Stimulated activated CD4-positive, alpha-beta T cell treated with anti-CD3 and anti-CD28 coated beads, TNF-alpha, amount 100 ng/mL, for 1 hour (primary cell): ENCODE results near the gene TAF6L.
"Not testable (repeated sequence)": the region's sequence is repeated elsewhere in the genome, so short reads cannot be mapped to it uniquely, and the experiment has no call there.

Experiments
- DNase-seq, 3 donors: peaks; one replicate each; pipeline ENCODE4 v3.0.0-alpha.2; 2020; ENCODE audit warnings: low read depth in 3 of 3, low spot score in 1 of 3

Gene TAF6L

DNA sequence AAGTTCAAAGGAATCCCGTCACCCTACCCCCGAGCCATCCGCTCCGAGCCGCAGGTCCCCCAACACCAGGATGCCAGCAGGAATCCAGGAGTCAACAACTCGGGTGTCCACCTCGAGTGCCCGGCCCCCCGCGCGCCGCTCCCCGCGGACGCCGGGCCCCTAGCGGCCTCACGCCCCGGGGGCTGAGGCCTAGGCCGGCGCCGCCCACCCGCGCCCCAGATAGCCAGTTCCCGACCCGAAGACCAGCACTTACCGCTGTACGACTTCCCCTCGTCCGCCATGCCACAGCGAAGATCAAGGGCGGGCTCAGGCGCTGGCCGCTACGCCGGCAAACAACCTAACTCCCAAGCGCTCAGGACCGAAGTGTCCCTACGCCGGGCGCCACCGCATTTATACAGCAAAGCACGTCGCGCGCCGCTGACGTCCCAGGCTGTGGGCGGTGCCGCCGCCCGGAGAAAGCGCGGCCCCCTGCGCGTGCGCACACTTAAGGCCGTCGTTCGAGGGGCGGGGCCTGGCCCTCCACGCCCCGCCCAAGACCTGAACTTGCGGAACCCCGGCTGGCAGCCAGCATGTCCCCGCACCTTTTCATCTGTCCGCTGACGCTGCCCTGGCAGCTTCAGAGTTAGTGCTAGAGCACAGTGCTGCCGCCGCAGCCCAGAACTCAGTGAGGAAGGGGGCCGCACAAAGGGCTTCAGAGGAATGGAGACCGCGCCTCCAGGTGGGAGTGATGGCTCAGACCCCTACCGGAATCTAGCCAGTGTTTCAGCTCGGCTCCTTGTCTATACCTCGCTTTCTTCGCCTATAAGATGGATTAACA, 34.1 kb downstream of the TAF6L start, which contains the start of gene NXF1:
TSS of gene NXF1 (minus strand) at position 365 of the 817 bp plus-strand sequence. CDS start at position 281, 84 bp downstream.
- peak; percentile 89 to 97 (median 96) for DNase-seq

DNA sequence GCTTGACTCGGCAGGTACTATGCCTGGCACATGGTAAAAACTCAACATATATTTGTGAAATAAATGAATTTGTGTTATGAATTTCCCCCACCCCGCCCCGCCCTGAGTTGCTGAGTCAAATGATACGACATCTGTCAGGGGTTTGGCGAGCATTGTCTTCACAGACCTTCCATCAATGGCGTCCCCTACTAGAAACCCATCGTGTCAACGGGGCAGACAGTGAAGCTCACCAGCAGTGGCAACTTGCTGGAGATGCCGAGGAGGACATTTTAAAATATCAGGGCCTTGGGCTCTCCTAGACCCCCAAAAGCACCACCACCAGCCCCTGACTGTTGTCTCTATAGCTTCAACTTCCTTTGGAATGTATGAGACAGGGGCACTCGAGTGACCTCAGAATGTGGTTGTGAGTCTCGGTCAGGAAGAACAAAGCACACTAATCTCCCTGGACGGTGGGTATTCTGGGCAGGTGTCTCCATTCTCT, 34.8 kb downstream of the TAF6L start:
- DNase-seq, result peak in 1 of 3 donors; percentile 8

DNA sequence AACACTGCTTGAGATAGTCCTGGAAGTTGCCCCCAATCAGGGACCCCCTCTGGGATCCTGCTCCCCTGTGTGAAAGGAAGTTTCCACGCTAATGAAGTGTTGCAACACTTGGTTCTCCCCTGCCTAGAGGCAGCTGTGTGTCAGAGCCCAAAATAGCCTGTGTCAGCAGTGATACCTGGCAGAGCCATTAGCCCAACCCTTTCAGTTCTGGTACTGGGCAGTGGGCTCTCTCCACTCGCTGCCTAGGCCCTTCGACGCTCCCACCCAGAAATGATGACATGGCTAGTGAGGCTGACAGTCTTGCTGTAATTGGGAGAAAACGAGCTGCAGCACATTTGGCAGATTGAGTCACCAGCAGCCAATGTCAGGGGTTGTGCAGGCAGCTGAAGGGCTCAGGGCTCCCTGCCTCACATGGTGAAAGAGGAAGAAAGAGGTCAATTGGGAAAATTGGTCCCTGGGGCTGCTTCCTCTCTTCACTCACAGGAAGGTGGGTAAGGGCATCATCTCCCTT, 35.5 kb downstream of the TAF6L start:
- DNase-seq, result no peak

DNA sequence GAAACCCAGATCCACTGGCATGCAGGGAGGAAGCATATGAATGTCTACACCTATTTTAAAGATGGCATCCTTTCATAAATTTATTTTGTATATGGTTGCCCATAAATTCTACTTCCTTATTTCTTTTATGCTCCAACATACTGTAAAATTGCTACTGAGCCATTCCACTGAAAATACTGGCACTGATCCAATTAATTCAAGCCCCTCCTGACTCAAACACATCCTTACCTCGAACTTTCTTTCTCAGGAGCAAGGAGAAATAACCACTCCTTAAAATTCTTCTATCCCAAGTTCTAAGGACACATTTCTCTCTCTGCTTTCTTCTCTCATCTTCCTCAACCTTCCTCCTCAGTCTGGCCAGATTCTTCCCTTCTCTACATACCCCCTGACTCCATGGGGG, 39.6 kb downstream of the TAF6L start:
- no peak for DNase-seq

DNA sequence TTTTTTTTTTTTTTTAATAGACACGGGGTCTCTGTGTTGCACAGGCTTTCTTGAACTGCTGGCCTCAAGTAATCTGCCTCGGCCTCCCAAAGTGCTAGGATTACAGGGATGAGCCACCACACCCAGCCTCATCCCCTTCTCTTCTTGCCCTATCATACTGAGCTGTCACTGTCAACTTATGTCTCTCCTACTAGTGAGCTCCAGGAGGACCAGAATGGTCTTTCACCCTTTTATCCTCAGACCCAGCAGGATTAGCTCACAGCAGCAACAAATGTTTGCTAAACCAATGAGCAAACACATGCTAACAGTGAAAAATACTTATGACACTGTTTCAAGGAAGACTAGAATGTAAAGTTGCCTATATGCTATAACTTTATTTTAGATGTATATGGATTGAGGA, 40.5 kb downstream of the TAF6L start:
- DNase-seq, result no peak

DNA sequence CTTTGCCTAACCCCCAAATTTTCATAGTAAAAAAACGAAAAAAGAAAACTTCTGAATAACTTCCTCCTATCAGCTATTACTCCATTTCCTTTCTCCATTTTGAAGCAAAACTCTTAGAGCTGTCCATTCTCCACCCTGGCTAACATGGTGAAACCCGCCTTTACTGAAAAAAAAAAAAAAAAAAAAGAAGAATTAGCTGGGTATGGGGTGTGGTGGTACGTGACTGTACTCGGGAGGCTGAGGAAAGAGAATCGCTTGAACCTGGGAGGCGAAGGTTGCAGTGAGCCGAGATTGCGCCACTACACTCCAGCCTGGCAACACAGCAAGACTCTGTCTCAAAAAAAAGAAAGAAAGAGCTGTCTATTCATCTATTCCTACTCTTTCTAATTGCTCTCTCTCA, 45.4 kb downstream of the TAF6L start:
- no peak for DNase-seq

DNA sequence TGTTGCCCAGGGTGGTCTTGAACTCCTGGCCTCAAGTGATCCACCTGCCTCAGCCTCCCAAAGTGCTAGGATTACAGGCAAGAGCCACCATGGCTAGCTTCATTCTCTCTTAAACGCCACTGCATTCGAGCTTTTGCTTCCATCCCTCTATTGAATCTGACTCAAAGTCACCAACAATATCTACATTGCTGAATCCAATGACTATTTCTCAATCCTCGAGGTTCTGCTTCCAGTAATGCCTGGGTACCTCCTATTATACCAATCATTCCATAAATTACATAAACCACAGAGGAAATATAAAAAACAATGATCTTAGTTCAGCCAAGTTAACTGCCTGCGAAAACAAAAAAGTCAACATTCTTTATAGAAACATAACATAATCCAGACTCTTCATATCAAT, 45.9 kb downstream of the TAF6L start:
- DNase-seq, result no peak

DNA sequence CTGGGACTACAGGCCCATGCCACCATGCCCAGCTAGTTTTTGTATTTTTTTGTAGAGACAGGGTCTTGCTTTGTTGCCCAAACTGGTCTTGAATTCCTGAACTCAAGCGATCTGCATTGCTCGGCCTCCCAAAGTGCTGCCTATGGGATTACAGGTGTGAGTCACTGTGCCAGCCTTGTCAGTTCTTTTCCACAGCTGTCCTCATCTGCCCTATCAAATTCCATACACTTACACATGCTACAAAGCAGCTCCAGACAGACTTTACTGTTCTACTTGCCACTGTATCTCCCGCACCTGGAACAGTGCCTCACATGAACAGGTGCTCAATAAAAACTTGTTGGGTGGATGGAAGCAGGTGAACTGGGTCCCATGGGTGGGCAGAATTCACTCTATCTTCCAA, 52.5 kb downstream of the TAF6L start:
- DNase-seq, result no peak

DNA sequence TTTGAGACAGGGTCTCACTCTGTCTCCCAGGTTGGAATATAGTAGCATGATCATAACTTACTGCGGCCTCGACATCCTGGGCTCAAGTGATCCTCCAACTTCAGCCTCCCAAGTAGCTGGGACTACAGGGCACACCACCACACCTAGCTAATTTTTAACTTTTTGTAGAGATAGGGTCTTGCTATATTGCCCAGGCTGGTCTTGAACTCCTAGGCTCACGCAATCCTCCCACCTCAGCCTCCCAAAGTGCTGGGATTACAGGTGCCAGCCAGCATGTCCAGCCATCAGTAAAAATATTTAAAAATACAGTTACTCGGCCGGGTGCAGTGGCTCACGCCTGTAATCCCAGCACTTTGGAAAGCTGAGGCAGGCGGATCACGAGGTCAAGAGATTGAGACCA, 56.9 kb downstream of the TAF6L start:
- DNase-seq, result not testable (repeated sequence)

DNA sequence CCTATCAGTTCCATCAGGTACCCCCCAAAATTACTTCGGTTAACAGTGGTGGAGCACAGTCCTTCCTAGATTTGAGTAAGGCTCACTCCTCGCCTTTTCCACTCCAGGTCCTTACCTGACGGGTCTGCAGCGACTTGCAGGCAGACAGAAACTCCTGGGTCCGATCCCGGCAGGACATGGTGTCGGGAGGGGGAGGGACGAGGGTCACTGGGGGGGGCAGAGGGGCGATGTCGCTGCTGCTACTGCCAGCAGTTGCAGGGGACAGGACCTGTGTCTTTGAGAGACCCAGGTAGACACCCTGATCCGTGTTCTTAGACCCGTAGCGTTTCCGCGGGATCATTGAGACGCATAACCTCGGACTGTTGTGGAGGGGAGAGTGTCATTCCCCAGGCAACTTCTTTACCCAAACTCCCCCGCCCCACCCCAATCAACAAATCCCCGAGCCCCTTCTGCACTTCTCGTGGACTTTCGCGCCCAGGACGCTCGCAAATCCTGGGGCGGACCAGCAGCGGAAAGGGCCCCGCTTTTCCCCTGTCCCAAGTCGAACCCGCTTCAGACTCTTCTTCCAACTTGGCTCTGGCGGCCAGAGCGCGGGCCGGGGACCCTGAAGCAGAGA, 59.8 kb downstream of the TAF6L start:
- no peak for DNase-seq

DNA sequence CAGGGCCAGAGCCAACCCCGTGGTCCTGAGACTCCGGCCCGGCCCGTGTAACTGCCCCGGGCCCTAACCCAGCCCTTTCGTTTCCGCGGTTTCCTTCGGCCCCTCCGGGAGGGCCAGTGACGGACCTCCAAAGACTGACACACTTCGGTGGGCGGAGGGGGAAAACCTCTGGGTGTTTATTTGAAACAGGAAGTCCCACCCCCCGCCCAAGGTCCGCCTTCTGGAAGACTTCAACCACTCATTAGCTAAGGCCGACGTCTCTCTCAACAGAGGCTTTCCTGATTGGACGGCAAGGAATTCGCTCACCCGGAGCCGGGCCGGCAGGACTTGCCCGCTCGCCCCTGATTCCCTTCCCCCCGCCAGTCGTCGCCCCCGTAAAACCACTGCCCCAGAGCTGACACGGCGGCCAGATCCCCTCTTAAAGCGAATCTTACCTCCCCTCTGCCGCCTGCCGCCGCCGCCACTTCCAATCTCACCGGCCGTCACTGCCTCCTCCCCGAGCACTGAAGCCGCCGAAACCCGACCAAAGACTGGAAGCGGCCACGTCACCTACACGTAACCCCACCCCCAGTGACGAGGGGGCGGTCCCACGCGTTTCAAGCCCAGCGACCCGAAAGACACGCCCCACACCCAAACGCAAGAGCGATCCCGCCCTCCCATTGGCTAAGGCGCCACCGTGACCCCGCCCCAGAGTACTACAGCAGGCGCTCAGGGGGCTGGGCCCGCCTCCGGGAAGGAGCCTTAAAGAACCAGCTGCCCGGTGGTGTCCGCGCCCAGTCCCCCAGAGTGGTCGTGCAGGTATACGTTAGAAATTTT, 60.5 kb downstream of the TAF6L start, which contains the start of gene STX5:
TSS of gene STX5 (minus strand) at position 532 of the 816 bp plus-strand sequence. CDS start 808 bp downstream, outside the sequence.
- DNase-seq, result peak; percentile 98 to 99 (median 99)

DNA sequence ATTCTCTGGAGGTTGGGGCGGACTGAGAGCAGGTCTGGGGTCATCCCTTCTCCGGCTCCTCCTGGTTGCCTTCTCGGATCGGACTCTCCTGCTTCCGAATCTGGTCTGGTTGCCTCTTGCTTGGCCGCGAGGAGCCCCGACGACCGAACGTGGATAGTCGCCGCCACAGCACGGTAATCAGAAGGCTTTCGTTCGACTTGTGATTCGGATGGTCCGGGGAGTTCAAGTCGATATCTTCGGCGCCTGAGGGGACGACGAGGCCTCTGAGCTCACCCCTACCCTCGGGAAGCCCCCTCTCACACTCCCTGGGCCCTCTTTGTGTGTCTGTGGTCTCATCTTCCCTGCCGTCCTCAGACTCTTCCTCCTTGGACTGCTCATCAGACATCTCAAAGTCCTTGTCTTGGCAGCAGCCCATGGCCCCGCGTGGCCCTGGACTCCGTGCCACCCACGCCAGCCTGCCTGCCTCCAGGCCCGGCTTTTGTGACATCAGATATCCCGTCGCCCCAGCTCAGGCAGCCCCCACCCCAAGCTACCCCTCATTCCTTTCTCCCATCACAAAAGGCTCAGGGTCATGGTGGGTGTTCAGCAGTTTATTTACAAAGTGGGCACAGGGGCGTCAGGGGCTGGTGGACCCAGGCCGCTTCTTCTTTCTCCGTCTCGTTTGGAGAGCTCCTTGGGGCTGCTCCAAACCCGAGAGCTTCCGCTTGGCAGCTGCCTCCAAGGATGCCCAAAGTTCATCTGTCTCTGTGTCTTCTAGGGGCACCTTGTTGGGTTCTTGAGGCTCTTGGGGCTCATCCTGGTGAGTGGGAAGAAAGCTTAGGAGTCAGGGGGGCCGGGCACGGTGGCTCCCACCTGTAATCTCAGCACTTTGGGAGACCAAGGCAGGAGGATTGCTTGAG, 61.4 kb downstream of the TAF6L start, which contains the start of gene TEX54:
TSS of gene TEX54 (minus strand) at position 506 of the 899 bp plus-strand sequence.
- DNase-seq, result no peak

DNA sequence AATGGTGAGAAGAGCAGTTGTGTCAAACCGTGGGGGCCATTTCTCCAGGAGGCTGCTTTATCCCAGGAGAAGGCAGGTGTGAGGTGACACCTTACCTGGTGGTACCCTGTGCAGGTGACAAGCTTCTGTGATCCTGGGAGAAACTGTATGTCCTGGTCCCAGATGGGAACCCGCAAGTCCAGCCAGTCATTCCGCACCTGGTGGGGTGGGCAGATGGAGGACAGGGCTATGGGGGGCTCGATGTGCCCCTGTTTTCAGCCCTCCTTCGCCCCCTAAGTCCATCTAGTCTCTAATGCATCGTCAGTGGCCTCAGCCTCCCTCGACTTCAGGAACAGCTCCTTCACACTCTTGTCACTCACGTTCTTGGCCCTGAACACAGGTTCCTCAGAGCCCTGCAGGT, 64.1 kb downstream of the TAF6L start:
- no peak for DNase-seq
